Left kidney (tissue), 2 donors: ENCODE results near the gene HS6ST3. TPM values are rescaled to one million over a fixed set of nuclear protein-coding genes. Genes with fewer than 3 reads are reported as not detected.

Experiments used
- DNase-seq: peaks from one replicate; pipeline ENCODE4 v3.0.0-alpha.2; 2013
- polyA plus RNA-seq: library from polyadenylated mRNA; unstranded; fragments of 120-200 nt; gene quantifications from one replicate; pipeline ENCODE4 v1.2.1, GENCODE V29; 2013; ENCODE audit not compliant: insufficient read length

The HS6ST3 gene
- polyA plus RNA-seq, 1 donor, result 3.3 TPM

GRCh38 chr13:96646515-96647211 lies 556.8 kb downstream of the HS6ST3 start:
- no peak for DNase-seq

- no peak for DNase-seq
Measured at GRCh38 chr13:96650301-96650886, 560.5 kb downstream of the HS6ST3 start.

GRCh38 chr13:96651598-96651997 lies 561.7 kb downstream of the HS6ST3 start:
- DNase-seq, result no peak

GRCh38 chr13:96652506-96652905 lies 562.6 kb downstream of the HS6ST3 start:
- DNase-seq, result no peak

- DNase-seq, result no peak
Measured at GRCh38 chr13:96661612-96662011, 571.7 kb downstream of the HS6ST3 start.

- DNase-seq, result no peak
Measured at GRCh38 chr13:96662036-96662435, 572.1 kb downstream of the HS6ST3 start.

- no peak for DNase-seq
Measured at GRCh38 chr13:96667294-96668018, 577.5 kb downstream of the HS6ST3 start.

- DNase-seq, result no peak
Measured at GRCh38 chr13:96671073-96671472, 581.2 kb downstream of the HS6ST3 start.

- DNase-seq, result no peak
Measured at GRCh38 chr13:96672016-96672415, 582.1 kb downstream of the HS6ST3 start.

GRCh38 chr13:96673825-96674224 lies 583.9 kb downstream of the HS6ST3 start:
- DNase-seq, result no peak

- no peak for DNase-seq
Measured at GRCh38 chr13:96677029-96677428, 587.1 kb downstream of the HS6ST3 start.

- no peak for DNase-seq
Measured at GRCh38 chr13:96678801-96679200, 588.9 kb downstream of the HS6ST3 start.

- no peak for DNase-seq
Measured at GRCh38 chr13:96680898-96681297, 591.0 kb downstream of the HS6ST3 start.

- no peak for DNase-seq
Measured at GRCh38 chr13:96681766-96682165, 591.9 kb downstream of the HS6ST3 start.

GRCh38 chr13:96684469-96684868 lies 594.6 kb downstream of the HS6ST3 start:
- DNase-seq, result no peak

- no peak for DNase-seq
Measured at GRCh38 chr13:96684907-96685306, 595.0 kb downstream of the HS6ST3 start.

GRCh38 chr13:96686286-96686685 lies 596.4 kb downstream of the HS6ST3 start:
- DNase-seq, result no peak

- no peak for DNase-seq
Measured at GRCh38 chr13:96687191-96687590, 597.3 kb downstream of the HS6ST3 start.

- DNase-seq, result no peak
Measured at GRCh38 chr13:96690998-96691397, 601.1 kb downstream of the HS6ST3 start.

- DNase-seq, result no peak
Measured at GRCh38 chr13:96696389-96696900, 606.5 kb downstream of the HS6ST3 start.

- DNase-seq, result no peak
Measured at GRCh38 chr13:96700657-96701056, 610.8 kb downstream of the HS6ST3 start.

- DNase-seq, result no peak
Measured at GRCh38 chr13:96707146-96707545, 617.2 kb downstream of the HS6ST3 start.

GRCh38 chr13:96710166-96710862 lies 620.4 kb downstream of the HS6ST3 start:
- DNase-seq, result no peak
